HL-60 (cell line): ENCODE measurements around the gene FILIP1L.

Source experiments
- DNase-seq, 2 experiments: peaks; one replicate each; pipeline ENCODE4 v3.0.0-alpha.2; 2010 to 2020; ENCODE audit warnings: low read depth in 1 of 2, low spot score in 1 of 2
- H3K27ac ChIP-seq: fragments of 250-450 bp; sonication (Bioruptor Pico); replicated peaks from 2 replicates; pipeline ENCODE4 v1.5.1; 2020; ENCODE audit warnings: mild to moderate bottlenecking, moderate library complexity
- H3K27me3 ChIP-seq: fragments of 250-450 bp; sonication (Bioruptor Pico); 2 replicates; pipeline ENCODE4 v1.5.1; 2021; ENCODE audit warnings: mild to moderate bottlenecking, moderate library complexity; ENCODE audit not compliant: insufficient read depth, poor library complexity, severe bottlenecking
- H3K4me3 ChIP-seq: replicated peaks from 2 replicates; pipeline ENCODE4 v1.5.1; 2011; ENCODE audit warnings: mild to moderate bottlenecking, control low read depth, low read length; ENCODE audit not compliant: insufficient read depth
- GABPA ChIP-seq: IDR thresholded peaks from 2 replicates; pipeline ENCODE4 v1.6.1; 2012; ENCODE audit warnings: low read depth
- POLR2AphosphoS5 ChIP-seq: IDR thresholded peaks from 2 replicates; pipeline ENCODE4 v1.6.1; 2012; ENCODE audit warnings: low read depth
- SPI1 ChIP-seq: IDR thresholded peaks from 2 replicates; pipeline ENCODE4 v1.6.1; 2012; ENCODE audit warnings: low read depth, mild to moderate bottlenecking, borderline replicate concordance
- TF ChIP-seq, protein P1 (sequence below): IDR thresholded peaks from 2 replicates; pipeline ENCODE4 v1.6.1; 2012; ENCODE audit warnings: low read depth; ENCODE audit not compliant: insufficient replicate concordance
- TF ChIP-seq, protein P2 (sequence below): IDR thresholded peaks from one replicate; pipeline ENCODE4 v1.5.1; 2011; ENCODE audit warnings: low read length, control low read depth, inconsistent platforms; ENCODE audit not compliant: insufficient read depth

The FILIP1L gene

DNA sequence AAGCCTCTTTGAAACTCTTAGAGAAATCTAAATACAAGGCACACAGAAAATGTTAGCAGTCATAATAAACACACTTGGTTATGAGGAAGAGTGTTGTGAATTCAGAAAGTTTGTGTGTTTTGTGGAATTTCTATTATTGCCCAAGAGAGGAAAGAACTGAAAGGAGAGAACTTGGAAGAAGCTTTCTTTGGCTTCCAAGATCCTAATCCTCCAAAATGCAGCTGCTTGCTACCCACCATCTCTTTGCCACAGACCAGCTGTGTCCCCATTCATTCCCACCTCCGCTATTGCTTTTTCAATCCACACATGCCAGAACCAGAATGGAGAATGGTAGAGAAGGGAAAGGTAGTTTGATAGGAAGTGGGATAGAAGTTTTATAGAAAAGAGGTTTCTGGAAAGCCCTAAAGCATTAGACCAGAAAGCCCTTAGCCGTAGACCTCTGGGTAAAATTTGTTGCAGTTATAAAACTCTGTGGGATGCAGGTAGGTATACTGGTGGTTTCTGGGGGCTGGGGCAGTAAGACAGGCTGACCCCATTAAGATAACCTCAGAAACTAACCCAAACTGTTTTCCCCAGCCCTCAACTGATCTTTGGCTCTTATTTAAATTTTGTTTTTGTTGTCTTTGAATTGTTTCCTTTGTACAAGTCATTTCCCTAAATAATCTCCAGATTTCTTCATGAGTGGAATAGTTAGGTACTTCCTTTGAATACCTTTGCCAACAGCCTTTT is 108.5 kb downstream of the FILIP1L start:
- no peak for DNase-seq
- TF ChIP-seq SPI1 = no peak
- TF ChIP-seq POLR2AphosphoS5 = no peak
- no peak for TF ChIP-seq GABPA
- TF ChIP-seq, protein P1, sequence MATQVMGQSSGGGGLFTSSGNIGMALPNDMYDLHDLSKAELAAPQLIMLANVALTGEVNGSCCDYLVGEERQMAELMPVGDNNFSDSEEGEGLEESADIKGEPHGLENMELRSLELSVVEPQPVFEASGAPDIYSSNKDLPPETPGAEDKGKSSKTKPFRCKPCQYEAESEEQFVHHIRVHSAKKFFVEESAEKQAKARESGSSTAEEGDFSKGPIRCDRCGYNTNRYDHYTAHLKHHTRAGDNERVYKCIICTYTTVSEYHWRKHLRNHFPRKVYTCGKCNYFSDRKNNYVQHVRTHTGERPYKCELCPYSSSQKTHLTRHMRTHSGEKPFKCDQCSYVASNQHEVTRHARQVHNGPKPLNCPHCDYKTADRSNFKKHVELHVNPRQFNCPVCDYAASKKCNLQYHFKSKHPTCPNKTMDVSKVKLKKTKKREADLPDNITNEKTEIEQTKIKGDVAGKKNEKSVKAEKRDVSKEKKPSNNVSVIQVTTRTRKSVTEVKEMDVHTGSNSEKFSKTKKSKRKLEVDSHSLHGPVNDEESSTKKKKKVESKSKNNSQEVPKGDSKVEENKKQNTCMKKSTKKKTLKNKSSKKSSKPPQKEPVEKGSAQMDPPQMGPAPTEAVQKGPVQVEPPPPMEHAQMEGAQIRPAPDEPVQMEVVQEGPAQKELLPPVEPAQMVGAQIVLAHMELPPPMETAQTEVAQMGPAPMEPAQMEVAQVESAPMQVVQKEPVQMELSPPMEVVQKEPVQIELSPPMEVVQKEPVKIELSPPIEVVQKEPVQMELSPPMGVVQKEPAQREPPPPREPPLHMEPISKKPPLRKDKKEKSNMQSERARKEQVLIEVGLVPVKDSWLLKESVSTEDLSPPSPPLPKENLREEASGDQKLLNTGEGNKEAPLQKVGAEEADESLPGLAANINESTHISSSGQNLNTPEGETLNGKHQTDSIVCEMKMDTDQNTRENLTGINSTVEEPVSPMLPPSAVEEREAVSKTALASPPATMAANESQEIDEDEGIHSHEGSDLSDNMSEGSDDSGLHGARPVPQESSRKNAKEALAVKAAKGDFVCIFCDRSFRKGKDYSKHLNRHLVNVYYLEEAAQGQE = no peak
- TF ChIP-seq, protein P2, sequence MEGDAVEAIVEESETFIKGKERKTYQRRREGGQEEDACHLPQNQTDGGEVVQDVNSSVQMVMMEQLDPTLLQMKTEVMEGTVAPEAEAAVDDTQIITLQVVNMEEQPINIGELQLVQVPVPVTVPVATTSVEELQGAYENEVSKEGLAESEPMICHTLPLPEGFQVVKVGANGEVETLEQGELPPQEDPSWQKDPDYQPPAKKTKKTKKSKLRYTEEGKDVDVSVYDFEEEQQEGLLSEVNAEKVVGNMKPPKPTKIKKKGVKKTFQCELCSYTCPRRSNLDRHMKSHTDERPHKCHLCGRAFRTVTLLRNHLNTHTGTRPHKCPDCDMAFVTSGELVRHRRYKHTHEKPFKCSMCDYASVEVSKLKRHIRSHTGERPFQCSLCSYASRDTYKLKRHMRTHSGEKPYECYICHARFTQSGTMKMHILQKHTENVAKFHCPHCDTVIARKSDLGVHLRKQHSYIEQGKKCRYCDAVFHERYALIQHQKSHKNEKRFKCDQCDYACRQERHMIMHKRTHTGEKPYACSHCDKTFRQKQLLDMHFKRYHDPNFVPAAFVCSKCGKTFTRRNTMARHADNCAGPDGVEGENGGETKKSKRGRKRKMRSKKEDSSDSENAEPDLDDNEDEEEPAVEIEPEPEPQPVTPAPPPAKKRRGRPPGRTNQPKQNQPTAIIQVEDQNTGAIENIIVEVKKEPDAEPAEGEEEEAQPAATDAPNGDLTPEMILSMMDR = no peak
- Histone ChIP-seq H3K4me3 (no peak overlapping the region), H3K27ac (no peak overlapping the region), H3K27me3 (no peaks in the 10 kb centered on the region)

DNA sequence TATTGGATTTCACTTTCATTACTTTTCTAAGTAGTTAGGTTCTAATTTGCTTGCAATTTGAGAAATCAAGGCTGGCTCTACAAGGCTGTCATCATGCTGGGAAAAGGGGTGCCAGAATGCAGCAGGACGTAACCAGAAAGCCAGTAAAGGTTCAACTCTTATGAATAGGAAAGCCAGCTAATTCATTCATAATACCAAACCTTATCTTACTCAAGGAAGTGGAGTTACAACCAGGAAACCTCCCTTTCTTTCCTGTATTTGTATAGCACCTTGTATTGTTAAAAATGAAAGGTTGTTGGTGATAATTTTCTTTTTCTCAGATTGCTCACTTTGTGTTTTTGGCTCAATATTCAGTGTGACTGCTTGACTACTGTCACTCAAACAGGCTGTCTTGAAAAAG is 109.4 kb downstream of the FILIP1L start:
- Histone ChIP-seq H3K27me3 (no peaks in the 10 kb centered on the region), H3K4me3 (no peak overlapping the region), H3K27ac (no peak overlapping the region)
- TF ChIP-seq GABPA (no peak), SPI1 (no peak), POLR2AphosphoS5 (no peak)
- TF ChIP-seq, protein P2 = no peak
- TF ChIP-seq, protein P1 = no peak
- DNase-seq = no peak

DNA sequence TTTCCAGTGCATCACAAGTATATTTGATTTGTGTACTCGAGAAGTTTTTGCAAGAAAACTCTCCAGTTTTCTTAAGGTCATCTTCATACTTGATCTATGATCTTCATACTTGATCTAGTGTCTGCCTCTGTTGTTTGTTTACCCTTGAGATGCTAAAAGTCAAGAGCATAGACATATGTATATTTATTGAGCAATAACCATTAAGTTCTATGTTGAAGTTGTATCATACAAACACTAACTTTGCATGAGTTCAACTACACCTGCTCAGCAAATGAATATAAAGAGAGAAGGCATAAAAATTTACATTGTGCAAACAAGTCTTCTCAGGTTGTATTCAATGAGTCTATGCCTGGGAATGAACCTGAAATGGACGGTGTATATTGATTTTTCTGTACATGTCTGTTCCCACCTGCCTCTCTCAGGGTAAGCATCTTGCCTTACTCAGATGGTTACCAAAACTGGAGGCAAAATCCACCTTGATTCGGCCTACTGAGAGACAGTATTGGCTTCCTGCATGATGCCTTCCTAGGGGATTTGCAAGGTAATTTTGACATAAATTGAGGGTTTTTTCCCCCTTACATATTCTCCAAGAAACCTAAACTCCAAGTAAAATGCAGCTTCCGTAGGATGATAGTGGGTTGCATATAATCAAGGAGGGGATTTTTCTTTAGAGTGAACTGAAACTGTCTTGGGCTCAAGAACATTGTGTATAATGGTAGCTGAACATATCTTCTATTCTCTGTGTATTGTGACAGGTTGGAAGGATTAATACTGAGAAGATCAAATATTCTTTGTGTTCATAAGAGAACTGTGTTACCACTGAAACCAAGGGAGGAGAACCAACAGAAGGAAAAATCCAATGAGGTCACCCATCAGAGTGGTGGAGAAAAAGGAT is 110.4 kb downstream of the FILIP1L start:
- Histone ChIP-seq H3K27me3 (no peaks in the 10 kb centered on the region), H3K4me3 (no peak overlapping the region), H3K27ac (no peak overlapping the region)
- DNase-seq = no peak
- TF ChIP-seq, protein P1 = no peak
- TF ChIP-seq, protein P2 = no peak
- TF ChIP-seq POLR2AphosphoS5 (no peak), SPI1 (no peak), GABPA (no peak)
